DMS53 treated with DMSO at 0.1 percent for 48 hours (cell line): Measurements from ENCODE around the gene FHOD3.

Experiments used
- DNase-seq: peaks from one replicate; lab custom pipeline; 2025; ENCODE audit not compliant: unreplicated experiment; lab: John Stamatoyannopoulos, UW

Gene FHOD3

GRCh38 chr18:36465276-36465675 is 167.8 kb downstream of the FHOD3 start:
- DNase-seq = no peak

- DNase-seq = no peak
Observed at GRCh38 chr18:36465970-36466369, 168.5 kb downstream of the FHOD3 start.

- no peak for DNase-seq
Observed at GRCh38 chr18:36467614-36468013, 170.1 kb downstream of the FHOD3 start.

DNA sequence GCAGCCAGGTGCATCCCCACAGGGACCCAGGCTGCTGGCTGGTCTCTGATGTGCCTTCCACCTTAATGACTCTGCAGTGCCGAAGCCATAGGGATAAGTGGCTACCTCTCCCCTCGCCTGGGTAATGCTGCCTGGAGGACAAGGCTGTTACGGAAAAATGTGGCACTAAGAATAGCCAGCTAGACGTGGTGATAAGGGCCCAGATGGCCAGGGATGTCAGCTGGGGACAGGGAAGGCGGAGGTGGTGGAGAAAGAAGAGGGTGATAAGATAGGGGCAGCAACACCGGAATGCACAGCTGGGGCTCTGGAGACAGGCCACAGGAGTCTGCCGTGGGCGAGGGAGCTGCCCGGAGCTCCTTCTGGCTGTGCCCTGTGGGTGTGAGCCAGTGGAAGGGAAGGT is 170.6 kb downstream of the FHOD3 start:
- DNase-seq = no peak

DNA sequence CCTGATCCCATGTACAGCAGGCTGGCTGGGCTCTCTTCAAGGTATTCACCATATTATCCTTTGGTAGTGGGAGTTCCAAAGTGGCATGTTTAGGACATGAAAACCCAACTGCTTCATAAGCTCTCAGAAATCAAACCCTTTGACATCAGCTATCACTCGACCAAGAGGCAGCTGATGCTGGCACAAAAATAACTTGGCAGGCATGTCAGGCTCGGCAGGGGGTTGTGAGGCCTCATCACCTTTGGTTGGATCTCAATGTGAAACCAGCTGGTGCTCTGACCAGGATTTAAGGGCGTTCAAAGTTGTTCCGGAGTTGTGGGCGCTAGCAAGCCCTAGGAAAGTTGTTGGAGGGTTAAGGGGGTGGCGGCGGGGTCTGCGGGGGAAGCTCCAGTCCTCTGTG is 171.9 kb downstream of the FHOD3 start:
- DNase-seq = no peak

DNA sequence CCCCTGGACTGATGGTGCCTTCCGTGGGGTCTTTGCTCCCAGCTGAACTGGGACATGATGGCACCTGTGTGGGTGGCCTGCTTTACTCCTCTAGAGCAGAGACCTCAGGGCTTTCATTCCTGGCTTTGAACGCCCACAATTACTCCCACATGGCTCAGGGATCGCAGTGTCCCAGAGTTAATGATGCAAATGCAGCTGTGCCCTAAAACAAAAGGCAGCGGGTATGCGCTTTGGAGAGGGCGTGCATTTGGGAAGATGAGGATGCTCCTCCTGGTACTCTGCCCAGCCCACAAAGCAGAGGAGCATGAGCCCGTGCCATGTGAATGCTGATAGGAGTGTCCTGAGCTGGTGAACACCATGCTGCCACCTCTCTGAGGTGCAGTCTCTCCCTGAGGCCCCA is 173.4 kb downstream of the FHOD3 start:
- DNase-seq = no peak

- DNase-seq = no peak
Observed at GRCh38 chr18:36471393-36471792, 173.9 kb downstream of the FHOD3 start.

DNA sequence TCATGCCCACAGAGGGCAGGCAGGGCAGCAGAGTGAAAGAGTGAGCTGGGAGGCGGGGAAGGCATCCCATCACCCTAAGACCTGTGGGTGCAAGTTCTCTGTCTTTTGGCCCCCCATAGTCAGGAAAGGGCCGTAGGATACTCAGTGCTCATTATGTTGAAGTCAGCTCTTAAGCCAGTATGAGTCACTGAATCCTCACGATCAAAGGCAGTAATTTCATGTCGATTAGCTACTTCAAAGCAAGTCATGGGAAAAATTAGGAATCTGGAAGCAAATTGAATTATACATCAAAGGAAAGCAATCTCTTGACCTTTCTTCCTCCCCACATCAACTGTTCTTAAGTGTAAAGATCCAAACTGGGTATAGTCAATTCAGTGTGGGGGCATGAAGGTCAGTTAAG is 178.9 kb downstream of the FHOD3 start:
- DNase-seq = no peak

- DNase-seq = no peak
Observed at GRCh38 chr18:36477776-36478175, 180.3 kb downstream of the FHOD3 start.

GRCh38 chr18:36481201-36481657 is 183.7 kb downstream of the FHOD3 start:
- DNase-seq = no peak

DNA sequence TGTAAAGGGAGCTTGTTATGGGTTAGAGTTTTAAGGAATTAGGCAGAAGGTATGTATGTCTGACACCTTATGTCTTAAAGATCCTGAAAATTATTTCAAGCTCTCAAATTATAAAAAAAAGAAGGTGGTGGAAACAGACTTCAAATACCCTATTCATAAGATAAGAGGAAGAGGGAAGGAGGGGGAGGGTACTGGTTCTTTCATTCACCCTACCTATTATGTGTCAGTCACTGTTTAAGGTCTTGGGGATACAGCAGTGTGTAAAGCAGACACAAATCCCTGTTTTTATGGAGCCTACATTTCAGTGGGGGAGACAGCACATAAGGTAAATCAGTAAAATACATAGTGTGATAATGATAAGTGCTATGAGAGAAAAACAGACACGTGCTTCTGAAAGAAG is 184.4 kb downstream of the FHOD3 start:
- no peak for DNase-seq

DNA sequence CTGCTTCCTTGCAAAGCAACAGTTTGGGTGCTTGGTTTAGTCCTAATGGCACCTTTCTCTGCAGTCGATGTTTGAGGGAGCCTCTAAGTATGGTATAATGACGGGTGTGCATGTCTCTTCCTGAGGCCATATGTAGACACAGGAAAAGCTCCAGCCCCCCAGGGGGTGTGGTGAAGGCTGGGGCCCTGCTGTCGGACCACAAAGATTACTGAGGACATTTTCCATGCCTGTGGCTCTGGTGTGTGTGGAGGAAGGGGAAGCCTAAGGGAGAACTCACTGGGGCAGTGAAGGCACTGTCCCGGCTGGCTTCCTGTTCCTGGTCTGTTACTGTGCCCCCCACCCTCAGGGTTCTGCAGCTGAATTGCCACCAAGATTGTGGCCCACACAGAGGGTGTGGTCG is 187.1 kb downstream of the FHOD3 start:
- DNase-seq = no peak

DNA sequence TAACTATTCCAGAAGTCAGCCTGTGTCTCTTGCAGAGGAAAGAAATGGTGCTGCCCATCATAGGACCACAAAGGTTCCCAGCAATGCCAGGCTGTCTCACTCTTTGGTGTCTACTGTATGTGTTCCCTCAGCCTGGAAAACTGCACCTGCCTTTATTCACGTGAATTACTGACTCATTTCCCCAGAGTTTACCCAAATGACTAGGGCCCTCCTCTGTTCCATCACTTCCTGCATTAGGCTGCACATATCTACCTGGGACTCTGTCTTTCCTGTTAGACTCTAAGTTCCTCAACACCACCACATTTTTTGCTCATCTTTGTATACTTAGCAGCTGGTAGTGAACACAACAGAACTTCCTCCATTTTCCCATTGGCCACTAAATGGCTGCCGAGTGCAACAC is 188.3 kb downstream of the FHOD3 start:
- peak; percentile 62 for DNase-seq

GRCh38 chr18:36488131-36488530 is 190.6 kb downstream of the FHOD3 start:
- DNase-seq = no peak

DNA sequence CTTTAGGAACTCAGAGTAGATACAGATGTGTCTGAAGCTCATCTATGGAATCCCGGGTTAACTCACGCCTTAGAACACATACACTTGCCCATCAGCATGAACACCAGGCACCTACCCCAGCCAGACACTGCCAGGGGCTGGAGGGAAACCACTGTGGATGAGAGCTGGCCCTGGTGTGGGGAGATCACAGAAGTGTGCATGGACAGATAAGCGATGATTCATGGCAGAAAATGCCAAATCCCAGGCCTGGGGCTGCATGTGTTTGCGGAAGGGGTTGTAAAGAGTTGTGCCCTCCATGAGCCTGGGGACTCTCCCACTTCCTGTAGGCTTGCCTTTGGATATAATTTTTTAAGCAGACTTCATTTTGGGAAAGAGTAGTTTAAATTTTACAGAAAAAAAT is 193.4 kb downstream of the FHOD3 start:
- DNase-seq = no peak

DNA sequence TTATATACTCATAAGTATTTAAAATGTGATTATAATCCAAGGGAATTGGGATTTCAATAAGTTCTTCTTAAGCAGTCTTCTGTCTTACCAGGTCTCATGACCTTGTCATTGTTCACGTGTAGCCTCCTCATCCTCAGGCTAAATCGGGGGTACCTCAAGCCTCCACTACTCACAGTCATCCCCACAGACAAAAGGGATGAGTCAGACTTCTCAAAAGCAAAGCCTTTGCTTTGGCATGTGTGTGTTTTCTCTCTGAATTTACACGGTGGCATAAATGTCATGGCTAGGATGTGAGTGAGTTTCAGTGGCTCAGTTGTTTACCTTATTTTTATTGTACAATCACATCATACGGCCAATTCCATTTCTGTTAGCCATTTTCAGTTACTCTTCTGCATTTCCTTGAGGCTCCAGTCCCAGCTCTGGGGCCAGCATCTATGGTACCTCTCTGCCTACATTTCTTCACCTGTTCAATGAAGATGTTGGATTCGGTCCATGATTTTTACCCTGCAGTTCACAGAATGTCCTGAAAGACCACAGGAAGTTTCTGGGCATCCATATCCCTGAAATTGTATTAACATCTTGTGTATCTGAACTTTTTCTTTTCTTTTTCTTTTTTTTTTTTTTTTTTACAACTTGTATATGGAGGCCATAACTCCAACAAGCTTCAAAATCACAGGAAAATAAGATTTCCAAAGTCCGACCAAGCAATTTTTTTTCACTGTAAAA is 195.3 kb downstream of the FHOD3 start:
- no peak for DNase-seq

DNA sequence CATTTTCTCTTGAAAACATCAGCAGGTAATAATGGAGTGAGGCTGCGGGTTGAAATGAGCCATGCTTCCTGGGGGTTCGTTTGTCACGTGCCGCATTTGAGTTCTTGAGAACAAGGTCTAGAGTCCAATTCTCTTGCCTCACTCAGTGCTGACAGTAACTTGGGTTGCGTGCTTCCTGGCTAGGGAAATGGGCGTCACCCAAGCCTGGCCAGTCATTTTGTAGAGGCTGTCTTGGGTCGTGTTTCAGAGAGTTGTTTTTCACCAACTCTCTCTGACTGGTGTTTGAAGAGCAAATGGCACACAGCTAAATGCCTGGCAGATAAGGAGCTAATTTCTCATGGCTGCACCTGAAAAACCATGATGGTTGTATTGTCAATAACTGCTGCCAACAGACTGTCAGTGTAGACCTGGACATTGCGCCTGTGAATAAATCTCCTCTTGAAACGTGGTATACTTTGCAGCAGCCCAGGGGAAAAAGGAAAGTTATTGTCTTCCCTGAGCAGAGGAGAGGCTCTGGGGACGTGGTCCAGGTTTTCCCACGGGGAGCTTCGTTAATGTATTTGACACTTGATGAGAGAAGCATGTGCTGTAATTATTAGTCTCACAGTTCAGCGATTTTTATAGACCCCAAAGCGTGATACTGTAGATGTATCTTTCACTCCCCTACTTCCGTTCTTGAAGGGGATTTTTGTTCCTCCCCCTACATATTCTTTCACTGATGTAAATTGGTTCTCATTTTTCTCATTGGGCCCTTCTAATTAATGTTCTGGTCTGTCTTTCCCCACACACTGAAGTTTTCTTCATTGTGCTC is 196.0 kb downstream of the FHOD3 start:
- no peak for DNase-seq

GRCh38 chr18:36494160-36494437 is 196.6 kb downstream of the FHOD3 start:
- DNase-seq = no peak

- DNase-seq = no peak
Observed at GRCh38 chr18:36496022-36496421, 198.5 kb downstream of the FHOD3 start.

DNA sequence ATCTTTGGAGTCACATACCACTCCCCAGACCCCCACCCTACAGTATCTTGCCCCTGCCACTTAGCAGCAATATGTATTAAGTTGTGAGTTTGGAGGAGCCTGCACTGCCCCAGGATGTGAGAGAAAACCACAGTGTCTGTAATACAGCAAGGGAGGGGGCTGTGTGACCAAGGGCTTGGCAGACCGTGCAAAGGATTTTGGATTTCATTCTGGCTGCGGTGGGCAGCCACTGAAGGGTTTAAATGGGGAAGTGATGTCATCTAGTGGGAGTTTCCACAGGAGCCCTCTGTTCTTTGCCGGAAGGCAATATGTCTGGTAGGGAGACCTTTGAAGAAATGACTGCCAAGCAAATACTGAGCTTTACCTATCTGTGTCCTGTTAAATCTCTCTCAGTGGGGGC is 202.4 kb downstream of the FHOD3 start:
- no peak for DNase-seq

DNA sequence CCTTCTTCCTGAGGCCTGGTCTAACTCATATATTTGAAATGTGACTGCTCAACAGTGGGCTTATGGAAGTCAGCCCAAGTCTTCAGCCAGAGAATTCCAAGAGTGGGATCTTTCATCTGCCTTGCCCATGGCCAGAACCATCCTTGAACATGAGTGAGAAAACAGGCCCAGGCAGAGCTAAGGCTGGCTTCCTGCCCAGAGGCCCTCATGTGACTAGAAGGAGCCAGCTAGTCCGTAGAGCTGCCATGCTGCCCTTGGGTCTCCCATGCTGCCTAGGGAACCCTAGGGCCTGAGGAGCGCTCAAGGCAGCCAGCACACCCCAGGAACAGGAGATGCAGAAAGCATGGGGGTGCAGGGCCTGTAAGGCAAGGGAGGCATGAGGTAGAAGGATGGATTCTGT is 203.6 kb downstream of the FHOD3 start:
- no peak for DNase-seq

DNA sequence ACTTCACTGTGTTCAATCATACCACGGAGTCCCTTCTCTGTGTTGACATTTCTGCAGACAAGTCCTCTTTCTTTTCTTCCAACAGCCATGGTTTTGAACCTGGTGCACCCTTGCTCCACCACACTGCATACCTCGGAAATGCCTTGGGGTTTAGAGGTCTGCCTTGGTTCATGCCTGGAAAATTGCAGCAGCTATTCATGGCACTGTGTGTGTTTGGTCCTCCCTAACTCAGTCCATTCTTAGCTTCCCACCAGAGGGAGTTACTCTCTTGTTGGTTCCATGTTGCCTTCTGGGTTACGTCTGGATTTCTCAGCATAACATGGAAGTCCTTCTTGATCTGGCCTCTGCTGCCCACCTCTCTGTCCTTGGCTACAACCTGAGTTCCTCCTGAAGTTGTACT is 206.0 kb downstream of the FHOD3 start:
- DNase-seq = no peak

GRCh38 chr18:36504928-36505327 is 207.4 kb downstream of the FHOD3 start:
- no peak for DNase-seq
